ENCODE data around the gene ZDHHC18. TPM values are rescaled to one million over a fixed set of nuclear protein-coding genes. Genes with fewer than 3 reads are reported as not detected.

Gene ZDHHC18
- total and polyA plus RNA-seq, 2 donors (not counting 1 experiment from before 2014, with no cell fraction given), result 6.3 to 16.9 TPM

Other genes starting within 250 kb of the ZDHHC18 start
- 10.3 and 16.0 TPM in 2 replicates for gene ARID1A, start 130.7 kb upstream of the ZDHHC18 start, total RNA-seq
- 12.9 and 18.0 TPM in 2 replicates for gene ARID1A, start 130.7 kb upstream of the ZDHHC18 start, polyA plus RNA-seq
- 17.2 and 29.6 TPM in 2 replicates for gene PIGV, start 38.7 kb upstream of the ZDHHC18 start, total RNA-seq
- 10.4 and 13.3 TPM in 2 replicates for gene PIGV, start 38.7 kb upstream of the ZDHHC18 start, polyA plus RNA-seq
- gene SFN, start 36.5 kb downstream of the ZDHHC18 start, total RNA-seq, result under 0.01 TPM in 1 of 2 replicates, not detected in the other
- 0.19 and 0.34 TPM in 2 replicates for gene SFN, start 36.5 kb downstream of the ZDHHC18 start, polyA plus RNA-seq
- 9.0 and 12.2 TPM in 2 replicates for gene GPN2, start 63.6 kb downstream of the ZDHHC18 start, total RNA-seq
- 21.5 and 32.6 TPM in 2 replicates for gene GPN2, start 63.6 kb downstream of the ZDHHC18 start, polyA plus RNA-seq
- gene GPATCH3, start 73.8 kb downstream of the ZDHHC18 start, total RNA-seq, result 10.8 and 11.4 TPM in 2 replicates
- gene GPATCH3, start 73.8 kb downstream of the ZDHHC18 start, polyA plus RNA-seq, result 4.9 and 5.1 TPM in 2 replicates
- not detected in 2 replicates for gene NR0B2, start 87.3 kb downstream of the ZDHHC18 start, total RNA-seq
- not detected in 2 replicates for gene NR0B2, start 87.3 kb downstream of the ZDHHC18 start, polyA plus RNA-seq
- 19.5 and 21.5 TPM in 2 replicates for gene NUDC, start 95.1 kb downstream of the ZDHHC18 start, total RNA-seq
- 41.5 and 60.3 TPM in 2 replicates for gene NUDC, start 95.1 kb downstream of the ZDHHC18 start, polyA plus RNA-seq
- gene KDF1, start 133.8 kb downstream of the ZDHHC18 start, total RNA-seq, result not detected in 2 replicates
- gene KDF1, start 133.8 kb downstream of the ZDHHC18 start, polyA plus RNA-seq, result 0.05 TPM in 1 of 2 replicates, not detected in the other
- gene TRNP1, start 167.0 kb downstream of the ZDHHC18 start, total RNA-seq, result 10.8 and 16.2 TPM in 2 replicates
- gene TRNP1, start 167.0 kb downstream of the ZDHHC18 start, polyA plus RNA-seq, result 32.6 and 66.9 TPM in 2 replicates
- gene TENT5B, start 186.2 kb downstream of the ZDHHC18 start, total RNA-seq, result 0.50 and 1.0 TPM in 2 replicates
- 1.9 and 9.3 TPM in 2 replicates for gene TENT5B, start 186.2 kb downstream of the ZDHHC18 start, polyA plus RNA-seq